AG10803 (cell line): ENCODE data around the gene ACOT8.

Source experiments
- DNase-seq: peaks from one replicate; pipeline ENCODE4 v3.0.0; 2010; ENCODE audit warnings: low read depth
- H3K4me3 ChIP-seq: 2 replicates; pipeline ENCODE4 v1.5.1; 2011; ENCODE audit warnings: mild to moderate bottlenecking, low read length, control low read depth
- TF ChIP-seq, protein P1 (sequence below): conservative IDR thresholded peaks from 2 replicates; pipeline ENCODE4 v1.5.1; 2011; ENCODE audit warnings: mild to moderate bottlenecking, low read length, control low read depth, inconsistent platforms

ACOT8 gene

DNA sequence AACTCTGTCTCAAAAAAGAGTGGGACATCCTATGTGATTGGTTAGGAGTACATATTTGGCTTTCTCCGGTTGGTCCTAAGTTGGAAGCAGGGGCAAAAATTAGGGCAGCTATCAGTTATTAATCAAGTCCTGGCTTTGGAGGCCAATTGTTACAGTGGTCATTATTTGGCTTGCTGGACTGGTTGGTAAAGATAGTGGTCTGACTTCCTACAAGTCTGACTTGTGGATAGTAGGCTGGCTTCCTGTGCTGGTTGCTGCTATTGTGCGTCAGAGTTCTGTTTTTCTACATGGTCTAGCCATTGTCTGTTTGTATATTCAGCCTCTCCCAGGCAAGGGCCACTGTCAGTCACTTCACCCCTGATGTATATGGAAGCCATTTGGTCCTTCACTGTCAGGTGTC lies 7.0 kb downstream of the ACOT8 start:
- H3K4me3 ChIP-seq = no peak overlapping the region
- TF ChIP-seq, protein P1, sequence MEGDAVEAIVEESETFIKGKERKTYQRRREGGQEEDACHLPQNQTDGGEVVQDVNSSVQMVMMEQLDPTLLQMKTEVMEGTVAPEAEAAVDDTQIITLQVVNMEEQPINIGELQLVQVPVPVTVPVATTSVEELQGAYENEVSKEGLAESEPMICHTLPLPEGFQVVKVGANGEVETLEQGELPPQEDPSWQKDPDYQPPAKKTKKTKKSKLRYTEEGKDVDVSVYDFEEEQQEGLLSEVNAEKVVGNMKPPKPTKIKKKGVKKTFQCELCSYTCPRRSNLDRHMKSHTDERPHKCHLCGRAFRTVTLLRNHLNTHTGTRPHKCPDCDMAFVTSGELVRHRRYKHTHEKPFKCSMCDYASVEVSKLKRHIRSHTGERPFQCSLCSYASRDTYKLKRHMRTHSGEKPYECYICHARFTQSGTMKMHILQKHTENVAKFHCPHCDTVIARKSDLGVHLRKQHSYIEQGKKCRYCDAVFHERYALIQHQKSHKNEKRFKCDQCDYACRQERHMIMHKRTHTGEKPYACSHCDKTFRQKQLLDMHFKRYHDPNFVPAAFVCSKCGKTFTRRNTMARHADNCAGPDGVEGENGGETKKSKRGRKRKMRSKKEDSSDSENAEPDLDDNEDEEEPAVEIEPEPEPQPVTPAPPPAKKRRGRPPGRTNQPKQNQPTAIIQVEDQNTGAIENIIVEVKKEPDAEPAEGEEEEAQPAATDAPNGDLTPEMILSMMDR = no peak
- DNase-seq = no peak

DNA sequence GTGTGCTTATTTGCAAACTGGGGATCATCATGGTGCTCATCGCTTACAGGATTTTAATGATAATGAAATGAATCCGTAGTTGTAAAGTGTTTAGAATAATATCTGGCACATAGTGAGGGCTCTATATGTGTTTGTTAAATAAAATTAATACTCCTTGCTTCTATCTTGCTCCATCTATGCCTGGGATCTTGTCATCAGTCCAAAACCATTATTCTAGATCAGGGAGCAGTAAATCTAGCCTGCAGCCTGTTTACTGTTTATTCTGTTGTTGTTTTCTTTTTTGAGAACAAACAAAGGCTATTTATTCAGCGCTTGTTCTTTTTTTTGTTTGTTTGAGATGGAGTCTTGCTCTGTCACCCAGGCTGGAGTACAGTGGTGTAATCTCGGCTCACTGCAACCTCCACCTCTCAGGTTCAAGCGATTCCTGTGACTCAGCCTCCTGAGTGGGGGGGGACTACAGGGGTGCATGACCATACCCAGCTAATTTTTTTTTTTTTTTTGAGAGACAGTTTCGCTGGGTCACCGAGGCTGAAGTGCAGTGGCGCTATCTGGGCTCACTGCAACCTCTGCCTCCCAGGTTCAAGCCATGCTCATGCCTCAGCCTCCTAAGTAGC lies 8.1 kb downstream of the ACOT8 start:
- TF ChIP-seq, protein P1 = no peak
- H3K4me3 ChIP-seq = no peak overlapping the region
- no peak for DNase-seq

DNA sequence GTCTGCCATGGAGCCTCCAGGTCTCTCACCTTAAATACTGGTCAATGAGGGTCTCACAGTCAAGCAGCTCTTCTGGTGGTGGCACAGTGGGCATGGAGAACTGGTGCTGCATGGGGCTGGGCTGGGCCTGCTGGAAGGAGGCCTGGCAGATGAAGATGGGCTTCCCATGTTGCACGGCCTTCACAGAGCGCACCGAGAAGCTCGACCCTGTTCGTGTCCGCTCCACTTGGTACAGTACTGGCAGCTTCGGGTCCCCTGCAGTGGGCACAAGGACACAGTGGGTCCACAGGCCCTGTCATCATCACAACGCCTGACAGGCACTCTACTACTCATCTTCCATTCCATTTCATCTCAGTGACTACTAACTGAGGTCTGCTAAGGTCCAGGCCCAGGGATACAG lies 8.8 kb downstream of the ACOT8 start:
- DNase-seq = no peak
- TF ChIP-seq, protein P1 = no peak

DNA sequence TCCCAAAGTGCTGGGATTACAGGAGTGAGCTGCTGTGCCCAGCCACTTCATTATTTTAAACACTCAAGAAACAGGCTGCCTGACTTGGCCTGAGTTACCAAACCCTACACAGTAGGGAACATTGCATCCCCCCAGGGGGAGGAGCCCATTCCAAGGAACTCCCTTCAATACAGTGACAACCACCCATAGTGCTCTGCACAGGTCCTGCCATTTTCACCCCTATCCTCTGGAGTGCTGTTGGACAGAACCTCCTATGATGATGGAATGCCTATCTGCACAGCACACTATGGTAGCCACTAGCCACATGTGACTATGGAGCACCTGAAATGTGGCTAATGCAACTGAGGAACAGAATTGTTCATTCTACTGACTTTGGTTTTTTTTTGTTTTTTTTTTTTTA lies 11.7 kb downstream of the ACOT8 start:
- DNase-seq = no peak
- no peak overlapping the region for H3K4me3 ChIP-seq
- TF ChIP-seq, protein P1 = no peak

More for the DNA sequence above, 8.8 kb downstream of the ACOT8 start:
- H3K4me3 ChIP-seq = no peak overlapping the region

DNA sequence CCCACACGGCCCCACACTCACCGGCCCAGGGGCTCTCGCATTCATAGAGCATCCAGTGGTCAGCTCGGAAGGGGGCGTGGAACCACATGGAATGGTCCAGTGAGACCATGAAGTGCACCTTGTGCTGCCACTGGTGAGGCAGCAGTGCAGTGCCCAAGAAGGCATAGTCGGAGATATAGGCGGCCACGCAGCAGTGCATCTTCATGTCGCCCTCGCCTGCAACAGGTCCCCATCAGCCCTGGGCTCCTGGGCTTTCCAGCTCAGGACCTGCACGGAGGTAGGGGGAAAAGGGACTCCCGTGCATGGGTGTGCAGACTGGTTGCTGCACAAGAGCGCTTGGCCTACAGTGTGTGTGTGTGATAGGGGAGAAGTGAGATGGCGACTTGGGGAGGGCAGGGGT lies 13.7 kb downstream of the ACOT8 start:
- no peak overlapping the region for H3K4me3 ChIP-seq
- DNase-seq = no peak
- TF ChIP-seq, protein P1 = no peak

DNA sequence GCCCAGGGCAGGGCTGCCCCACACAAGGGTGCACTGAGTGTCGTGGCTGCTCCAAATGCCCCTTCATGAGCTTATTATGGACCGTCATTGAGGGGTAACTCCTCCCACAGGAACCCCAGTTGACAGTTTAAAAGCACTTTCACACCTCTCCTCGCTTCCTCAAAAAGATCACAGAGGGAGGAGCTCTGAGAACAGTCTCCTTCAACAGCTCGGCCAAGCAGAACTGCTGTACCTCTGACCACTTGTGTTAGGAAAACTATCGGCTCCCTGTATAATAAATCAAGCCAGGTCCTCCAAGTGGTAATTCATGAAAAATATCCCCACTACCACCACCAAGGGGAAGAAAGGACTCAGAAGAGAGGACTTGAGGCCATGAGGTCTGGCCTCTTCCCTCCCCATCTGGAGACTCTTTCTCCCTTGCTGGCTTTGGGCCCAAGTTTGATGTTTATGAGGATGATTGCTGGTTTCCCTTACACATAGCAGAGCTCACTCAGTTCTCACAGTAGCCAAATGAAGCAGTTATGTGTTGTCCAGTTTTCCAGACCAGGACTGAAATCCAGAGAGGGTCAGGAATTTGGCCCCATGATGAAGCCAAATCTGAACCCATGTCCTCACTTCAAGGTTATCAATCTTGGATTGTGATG lies 14.9 kb downstream of the ACOT8 start:
- peak; percentile 83 for DNase-seq
- TF ChIP-seq, protein P1 = no peak; the same call in 1 of the 2 replicates

DNA sequence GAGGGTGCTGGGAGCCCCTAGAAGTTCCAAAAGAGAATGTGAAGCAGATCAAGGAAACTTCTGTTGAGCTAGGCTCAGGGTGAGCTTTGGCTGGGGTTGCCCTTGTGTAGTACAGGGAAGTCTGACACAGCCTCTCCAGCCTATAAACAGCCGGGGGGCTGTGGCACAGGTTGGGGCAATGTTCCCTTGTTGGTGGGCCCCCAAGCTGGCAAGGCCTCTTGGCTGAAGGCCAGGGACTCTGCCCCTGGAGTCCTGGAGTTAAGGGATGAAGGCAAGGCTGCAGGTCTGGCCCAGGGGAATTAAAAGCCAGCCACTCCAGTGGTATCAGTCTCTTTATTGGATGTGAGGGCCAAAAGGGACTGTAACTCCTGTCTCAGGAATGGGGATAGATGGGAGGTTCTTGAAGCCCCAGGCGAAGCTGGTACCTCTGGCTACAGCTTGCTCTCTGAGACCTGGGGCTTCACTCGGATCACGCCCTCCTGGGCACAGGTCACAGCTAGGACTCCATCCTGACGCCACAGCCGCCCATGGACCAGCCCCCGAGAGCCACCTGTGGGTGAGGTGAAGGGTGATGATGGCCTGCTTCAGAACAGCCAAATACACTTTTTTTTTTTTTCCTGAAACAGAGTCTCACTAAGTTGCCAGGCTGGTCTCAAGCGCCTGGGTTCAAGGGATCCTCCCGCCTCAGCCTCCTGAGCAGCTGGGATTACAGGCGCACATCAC lies 15.6 kb downstream of the ACOT8 start:
- no peak for DNase-seq
- H3K4me3 ChIP-seq = no peak overlapping the region
- TF ChIP-seq, protein P1 = no peak

More for the DNA sequence above, 14.9 kb downstream of the ACOT8 start:
- no peak overlapping the region for H3K4me3 ChIP-seq
